OCI-LY1 (cell line): ENCODE data around the gene ERAL1.
"Not testable (repeated sequence)": the region's sequence is repeated elsewhere in the genome, so short reads cannot be mapped to it uniquely, and the experiment has no call there.

Source experiments
- H2AFZ ChIP-seq: fragments of 200-600 bp; sonication (generic), shearing (Covaris generic); 2 replicates; pipeline ENCODE4 v1.6.0; 2014; ENCODE audit warnings: antibody characterized with exemption, mild to moderate bottlenecking, low read length
- H3F3A ChIP-seq: fragments of 200-600 bp; sonication (generic), shearing (Covaris generic); 2 replicates; pipeline ENCODE4 v1.6.0; 2014; ENCODE audit warnings: mild to moderate bottlenecking, antibody characterized with exemption, low read length, moderate library complexity; ENCODE audit not compliant: insufficient read depth
- H3K27ac ChIP-seq: fragments of 200-600 bp; sonication (generic); 2 replicates; pipeline ENCODE4 v1.5.1; 2014; ENCODE audit warnings: low read length, mixed run types, mild to moderate bottlenecking, low read depth; ENCODE audit not compliant: poor library complexity, severe bottlenecking
- H3K27me3 ChIP-seq: fragments of 200-600 bp; sonication (generic); 2 replicates; pipeline ENCODE4 v1.6.0; 2014; ENCODE audit warnings: antibody characterized with exemption, mild to moderate bottlenecking, low read length, moderate library complexity; ENCODE audit not compliant: insufficient read depth
- H3K36me3 ChIP-seq: fragments of 200-600 bp; sonication (generic); 2 replicates; pipeline ENCODE4 v1.6.1; 2014; ENCODE audit warnings: mild to moderate bottlenecking, antibody characterized with exemption, low read length, moderate library complexity, mixed read lengths; ENCODE audit not compliant: insufficient read depth
- H3K4me1 ChIP-seq: fragments of 200-600 bp; sonication (generic); 2 replicates; pipeline ENCODE4 v1.5.1; 2014; ENCODE audit warnings: mild to moderate bottlenecking, low read length, moderate library complexity; ENCODE audit not compliant: insufficient read depth, severe bottlenecking
- H3K4me2 ChIP-seq: fragments of 200-600 bp; sonication (generic), shearing (Covaris generic); 2 replicates; pipeline ENCODE4 v1.6.1; 2014; ENCODE audit warnings: low read length
- H3K4me3 ChIP-seq: fragments of 200-600 bp; sonication (generic); 2 replicates; pipeline ENCODE4 v1.5.1; 2014; ENCODE audit warnings: low read length, low read depth, mild to moderate bottlenecking, mixed read lengths; ENCODE audit not compliant: poor library complexity, severe bottlenecking
- H3K79me2 ChIP-seq: fragments of 200-600 bp; shearing (Covaris generic); 2 replicates; pipeline ENCODE4 v1.6.1; 2016; ENCODE audit warnings: mixed run types, low read length, mixed read lengths; ENCODE audit not compliant: insufficient read depth
- H3K9ac ChIP-seq: fragments of 200-600 bp; sonication (generic), shearing (Covaris generic); 2 replicates; pipeline ENCODE4 v1.6.1; 2014; ENCODE audit warnings: mild to moderate bottlenecking, low read length, mixed read lengths
- H3K9me2 ChIP-seq: fragments of 200-600 bp; sonication (generic), shearing (Covaris generic); 2 replicates; pipeline ENCODE4 v1.6.1; 2014; ENCODE audit warnings: low read depth, mild to moderate bottlenecking, low read length, mixed read lengths
- H3K9me3 ChIP-seq: fragments of 200-600 bp; shearing (Covaris generic); 2 replicates; pipeline ENCODE4 v1.6.1; 2014; ENCODE audit warnings: low read length, mixed read lengths
- H4K20me1 ChIP-seq: fragments of 200-600 bp; sonication (generic), shearing (Covaris generic); 2 replicates; pipeline ENCODE4 v1.6.0; 2016; ENCODE audit warnings: mild to moderate bottlenecking, low read length; ENCODE audit not compliant: insufficient read depth
- EZH2 ChIP-seq: fragments of 200-600 bp; sonication (generic), shearing (Covaris generic); IDR thresholded peaks from 2 replicates; pipeline ENCODE4 v1.8.0; 2017; ENCODE audit warnings: borderline replicate concordance, mixed run types, mild to moderate bottlenecking, antibody characterized with exemption, low read length, moderate library complexity, mixed read lengths
- TF ChIP-seq, protein P1 (sequence below): fragments of 200-600 bp; sonication (generic), shearing (Covaris generic); IDR thresholded peaks from 2 replicates; pipeline ENCODE4 v1.5.1; 2017; ENCODE audit warnings: mild to moderate bottlenecking, antibody characterized with exemption, low read length, moderate library complexity, mixed read lengths

The ERAL1 gene

DNA sequence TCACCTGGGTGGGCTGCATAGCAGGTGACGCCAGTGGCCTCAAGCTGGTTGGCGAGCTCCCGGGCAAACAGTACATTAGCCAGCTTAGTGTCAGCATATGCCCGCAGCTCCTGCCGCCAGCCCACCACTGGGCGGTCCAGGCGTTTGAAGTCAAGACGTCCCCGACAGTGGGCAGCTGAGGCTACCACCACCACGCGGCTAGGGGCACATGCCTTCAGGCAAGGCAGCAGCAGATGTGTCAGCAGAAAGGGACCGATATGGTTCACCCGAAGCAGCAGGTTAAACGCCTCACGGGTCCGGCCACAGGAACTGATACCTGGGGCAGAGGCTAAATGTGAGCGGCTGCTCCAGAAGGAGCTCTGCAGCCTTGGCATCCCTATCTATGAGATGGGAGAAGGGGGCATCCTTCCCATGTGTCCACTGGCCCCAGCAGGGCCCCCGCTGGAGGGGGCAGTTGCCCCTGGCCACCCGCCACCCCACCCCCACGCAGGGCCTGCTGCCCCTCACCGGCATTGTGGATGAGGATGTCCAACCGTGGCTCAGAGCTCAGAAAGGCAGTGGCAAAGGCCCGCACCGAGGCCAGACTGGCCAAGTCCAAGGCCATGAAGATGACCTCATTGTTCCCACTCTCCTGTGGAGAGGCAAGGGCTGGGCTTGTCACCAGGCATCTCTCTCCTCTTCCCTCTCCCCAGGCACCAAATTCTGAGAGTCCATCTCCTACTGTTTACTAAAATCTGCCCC is 46.3 kb downstream of the ERAL1 start:
- Histone ChIP-seq H3K36me3 (peaks cover 12% of the 10 kb centered on the region), H3K79me2 (peaks cover 19% of the 10 kb centered on the region), H3K9ac (peak overlapping the region; percentile 89), H3K27me3 (no peaks in the 10 kb centered on the region), H3K4me3 (peak overlapping the region; percentile 73), H2AFZ (no peak overlapping the region), H4K20me1 (no peaks in the 10 kb centered on the region), H3K4me1 (peaks cover 38% of the 10 kb centered on the region), H3K4me2 (peak overlapping the region; percentile 89), H3K9me2 (no peaks in the 10 kb centered on the region), H3K9me3 (no peaks in the 10 kb centered on the region), H3K27ac (peak overlapping the region; percentile 67), H3F3A (peaks cover 5% of the 10 kb centered on the region; the same call in 1 of the 2 replicates)
- TF ChIP-seq, protein P1, sequence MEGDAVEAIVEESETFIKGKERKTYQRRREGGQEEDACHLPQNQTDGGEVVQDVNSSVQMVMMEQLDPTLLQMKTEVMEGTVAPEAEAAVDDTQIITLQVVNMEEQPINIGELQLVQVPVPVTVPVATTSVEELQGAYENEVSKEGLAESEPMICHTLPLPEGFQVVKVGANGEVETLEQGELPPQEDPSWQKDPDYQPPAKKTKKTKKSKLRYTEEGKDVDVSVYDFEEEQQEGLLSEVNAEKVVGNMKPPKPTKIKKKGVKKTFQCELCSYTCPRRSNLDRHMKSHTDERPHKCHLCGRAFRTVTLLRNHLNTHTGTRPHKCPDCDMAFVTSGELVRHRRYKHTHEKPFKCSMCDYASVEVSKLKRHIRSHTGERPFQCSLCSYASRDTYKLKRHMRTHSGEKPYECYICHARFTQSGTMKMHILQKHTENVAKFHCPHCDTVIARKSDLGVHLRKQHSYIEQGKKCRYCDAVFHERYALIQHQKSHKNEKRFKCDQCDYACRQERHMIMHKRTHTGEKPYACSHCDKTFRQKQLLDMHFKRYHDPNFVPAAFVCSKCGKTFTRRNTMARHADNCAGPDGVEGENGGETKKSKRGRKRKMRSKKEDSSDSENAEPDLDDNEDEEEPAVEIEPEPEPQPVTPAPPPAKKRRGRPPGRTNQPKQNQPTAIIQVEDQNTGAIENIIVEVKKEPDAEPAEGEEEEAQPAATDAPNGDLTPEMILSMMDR: no peak
- no peak for TF ChIP-seq EZH2

DNA sequence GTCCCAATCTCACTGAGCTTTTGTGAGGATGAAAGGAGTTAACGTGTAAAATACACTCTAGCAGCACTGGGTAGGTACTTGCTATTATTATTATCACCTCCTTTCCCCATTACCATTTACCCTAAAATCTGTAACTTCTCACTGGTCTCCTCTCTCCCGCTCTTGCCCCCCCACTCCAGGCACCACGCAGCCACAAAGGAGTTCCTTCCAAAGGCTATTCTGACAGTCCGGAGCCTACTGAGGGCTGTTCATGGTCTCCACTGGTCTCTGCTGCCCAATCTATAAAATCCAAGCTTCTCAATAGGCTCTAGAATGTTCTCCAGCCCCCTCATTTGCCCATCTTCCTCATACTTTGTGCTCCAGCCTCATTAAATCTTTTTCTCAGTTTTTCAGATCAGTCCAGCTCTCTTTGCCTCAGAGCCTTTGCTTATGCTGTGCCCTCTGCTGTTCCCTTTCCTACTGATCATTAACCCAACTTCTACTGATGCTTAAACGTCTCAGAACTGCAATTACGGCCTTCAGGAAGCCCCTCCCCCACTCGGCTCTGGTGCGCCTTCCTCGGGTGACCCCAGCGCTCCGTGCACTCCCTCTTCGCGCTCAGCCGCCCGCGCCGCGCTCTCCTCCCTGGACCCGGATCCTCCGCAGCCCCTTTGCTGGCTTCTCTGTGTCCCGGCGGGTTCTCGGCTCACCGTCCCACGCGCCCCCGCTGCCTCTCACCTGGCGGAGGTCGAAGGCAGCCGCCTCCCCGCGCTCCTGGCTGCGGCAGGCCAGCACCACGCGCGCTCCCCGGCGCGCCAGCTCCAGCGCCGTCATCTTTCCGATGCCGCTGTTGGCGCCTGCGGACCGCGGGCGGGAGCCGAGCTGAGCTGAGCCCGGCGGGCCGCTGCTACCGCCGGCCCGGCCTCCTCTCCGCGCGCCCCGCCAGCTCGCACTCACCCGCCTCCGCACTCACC is 47.3 kb downstream of the ERAL1 start:
- Histone ChIP-seq H3K4me1 (peaks cover 31% of the 10 kb centered on the region), H3K4me3 (peak overlapping the region; percentile 73), H4K20me1 (no peaks in the 10 kb centered on the region), H3K9ac (peak overlapping the region; percentile 89), H3K79me2 (peaks cover 10% of the 10 kb centered on the region; the same call in 1 of the 2 replicates), H3K36me3 (peaks cover 22% of the 10 kb centered on the region), H3F3A (peaks cover 5% of the 10 kb centered on the region; the same call in 1 of the 2 replicates), H3K9me3 (no peaks in the 10 kb centered on the region), H2AFZ (no peak overlapping the region), H3K9me2 (no peaks in the 10 kb centered on the region), H3K4me2 (peak overlapping the region; percentile 89), H3K27me3 (no peaks in the 10 kb centered on the region), H3K27ac (peak overlapping the region; percentile 67)
- TF ChIP-seq, protein P1: no peak
- TF ChIP-seq EZH2: no peak

DNA sequence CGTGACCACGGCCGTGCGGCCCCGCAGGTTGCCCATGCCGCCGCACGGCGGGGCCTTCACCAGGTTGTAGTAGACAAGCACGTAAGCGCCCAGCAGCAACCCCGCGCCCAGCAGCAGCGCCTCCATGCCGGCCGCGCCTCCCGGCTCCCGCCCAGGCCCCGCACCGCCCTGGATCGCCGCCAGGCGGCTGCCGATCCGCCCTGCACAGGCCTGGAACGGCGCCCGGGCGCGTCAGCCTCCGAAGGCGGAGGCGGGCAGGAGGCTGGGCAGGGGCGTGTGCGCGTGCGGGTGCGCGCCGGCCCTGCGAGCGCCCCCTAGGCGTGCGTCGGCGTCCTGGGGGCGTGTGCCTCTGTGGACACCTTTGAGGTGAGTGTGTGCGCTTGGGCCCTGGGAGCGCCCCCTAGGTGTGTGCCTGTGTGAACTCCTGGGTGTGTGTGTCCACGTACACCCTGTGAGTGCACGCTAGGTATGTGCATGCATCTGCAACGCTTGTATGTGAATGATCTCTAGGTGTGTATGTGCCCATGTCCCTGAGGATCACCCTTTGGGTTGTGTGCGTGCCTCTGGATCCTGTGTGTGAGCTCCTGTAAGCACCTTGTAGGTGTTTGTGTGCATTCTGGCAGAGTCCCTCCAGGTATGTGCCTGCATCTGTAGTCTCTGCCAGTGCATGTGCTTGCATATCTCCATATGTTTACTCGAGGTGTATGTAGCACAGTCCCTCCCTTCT is 48.2 kb downstream of the ERAL1 start, which contains the start of gene DHRS13:
Gene DHRS13, minus strand, starts transcription at position 261 of the 727 bp plus-strand sequence. Its CDS starts 135 bp downstream, at position 126.
- H4K20me1 ChIP-seq: no peaks in the 10 kb centered on the region
- no peak within 1 kb of the TSS for H2AFZ ChIP-seq
- H3K9me3 ChIP-seq: no peaks in the 10 kb centered on the region
- H3K4me3 ChIP-seq: peak within 1 kb of the TSS; percentile 73
- H3K27me3 ChIP-seq: no peaks in the 10 kb centered on the region
- peaks cover 27% of the 10 kb centered on the region for H3K4me1 ChIP-seq
- peak within 1 kb of the TSS; percentile 67 for H3K27ac ChIP-seq
- peaks cover 5% of the 10 kb centered on the region; the same call in 1 of the 2 replicates for H3F3A ChIP-seq
- TF ChIP-seq EZH2: no peak
- TF ChIP-seq, protein P1: peak; percentile 99
- H3K9me2 ChIP-seq: no peaks in the 10 kb centered on the region
- H3K4me2 ChIP-seq: peak within 1 kb of the TSS; percentile 89
- H3K9ac ChIP-seq: peak within 1 kb of the TSS; percentile 89
- peaks cover 31% of the 10 kb centered on the region for H3K36me3 ChIP-seq
- H3K79me2 ChIP-seq: peaks cover 10% of the 10 kb centered on the region; the same call in 1 of the 2 replicates

DNA sequence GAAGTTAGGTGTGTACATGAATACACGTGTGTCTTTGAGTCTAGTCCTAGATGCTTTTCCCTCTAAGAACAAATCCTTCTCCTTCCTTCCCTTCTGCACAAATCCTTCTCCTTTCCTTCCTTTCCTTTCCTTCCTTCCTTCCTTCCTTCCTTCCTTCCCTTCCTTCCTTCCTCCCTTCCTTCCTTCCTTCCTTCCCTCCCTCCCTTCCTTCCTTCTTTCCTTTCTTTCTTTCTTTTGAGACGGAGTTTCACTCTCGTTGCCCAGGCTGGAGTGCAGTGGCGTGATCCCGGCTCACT is 48.7 kb downstream of the ERAL1 start:
- H3K9me2 ChIP-seq, H2AFZ ChIP-seq, H3K9ac ChIP-seq, H3K27me3 ChIP-seq, H3K9me3 ChIP-seq, H3K27ac ChIP-seq, H3F3A ChIP-seq, H4K20me1 ChIP-seq: not testable (repeated sequence)
- H3K4me2 ChIP-seq: peak overlapping the region; percentile 40; the same call in 1 of the 2 replicates
- peaks cover 24% of the 10 kb centered on the region for H3K4me1 ChIP-seq
- peak overlapping the region; percentile 33 for H3K4me3 ChIP-seq
- H3K79me2 ChIP-seq: peaks cover 10% of the 10 kb centered on the region; the same call in 1 of the 2 replicates
- H3K36me3 ChIP-seq: peaks cover 36% of the 10 kb centered on the region
